ENCODE measurements around the gene CYBRD1.
A peak's percentile ranks its signal among the peaks of the same experiment; 100 is the strongest.

GRCh38 chr2:171574149-171574795 is 52.0 kb downstream of the CYBRD1 start:
- TF ChIP-seq POLR2A (IDR thresholded peaks at IDR 0.05) = no peak
- TF ChIP-seq, protein P1, sequence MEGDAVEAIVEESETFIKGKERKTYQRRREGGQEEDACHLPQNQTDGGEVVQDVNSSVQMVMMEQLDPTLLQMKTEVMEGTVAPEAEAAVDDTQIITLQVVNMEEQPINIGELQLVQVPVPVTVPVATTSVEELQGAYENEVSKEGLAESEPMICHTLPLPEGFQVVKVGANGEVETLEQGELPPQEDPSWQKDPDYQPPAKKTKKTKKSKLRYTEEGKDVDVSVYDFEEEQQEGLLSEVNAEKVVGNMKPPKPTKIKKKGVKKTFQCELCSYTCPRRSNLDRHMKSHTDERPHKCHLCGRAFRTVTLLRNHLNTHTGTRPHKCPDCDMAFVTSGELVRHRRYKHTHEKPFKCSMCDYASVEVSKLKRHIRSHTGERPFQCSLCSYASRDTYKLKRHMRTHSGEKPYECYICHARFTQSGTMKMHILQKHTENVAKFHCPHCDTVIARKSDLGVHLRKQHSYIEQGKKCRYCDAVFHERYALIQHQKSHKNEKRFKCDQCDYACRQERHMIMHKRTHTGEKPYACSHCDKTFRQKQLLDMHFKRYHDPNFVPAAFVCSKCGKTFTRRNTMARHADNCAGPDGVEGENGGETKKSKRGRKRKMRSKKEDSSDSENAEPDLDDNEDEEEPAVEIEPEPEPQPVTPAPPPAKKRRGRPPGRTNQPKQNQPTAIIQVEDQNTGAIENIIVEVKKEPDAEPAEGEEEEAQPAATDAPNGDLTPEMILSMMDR (IDR thresholded peaks at IDR 0.05) = peak; percentile 81 to 95 (median 90)
